ENCODE measurements around the gene ZNF500. TPM values are rescaled to one million over a fixed set of nuclear protein-coding genes. Genes with fewer than 3 reads are reported as not detected.

Gene ZNF500
- polyA plus RNA-seq, 2 of the 4 experiments (the other 2 are of a cell fraction): 4.6 to 6.7 TPM

DNA sequence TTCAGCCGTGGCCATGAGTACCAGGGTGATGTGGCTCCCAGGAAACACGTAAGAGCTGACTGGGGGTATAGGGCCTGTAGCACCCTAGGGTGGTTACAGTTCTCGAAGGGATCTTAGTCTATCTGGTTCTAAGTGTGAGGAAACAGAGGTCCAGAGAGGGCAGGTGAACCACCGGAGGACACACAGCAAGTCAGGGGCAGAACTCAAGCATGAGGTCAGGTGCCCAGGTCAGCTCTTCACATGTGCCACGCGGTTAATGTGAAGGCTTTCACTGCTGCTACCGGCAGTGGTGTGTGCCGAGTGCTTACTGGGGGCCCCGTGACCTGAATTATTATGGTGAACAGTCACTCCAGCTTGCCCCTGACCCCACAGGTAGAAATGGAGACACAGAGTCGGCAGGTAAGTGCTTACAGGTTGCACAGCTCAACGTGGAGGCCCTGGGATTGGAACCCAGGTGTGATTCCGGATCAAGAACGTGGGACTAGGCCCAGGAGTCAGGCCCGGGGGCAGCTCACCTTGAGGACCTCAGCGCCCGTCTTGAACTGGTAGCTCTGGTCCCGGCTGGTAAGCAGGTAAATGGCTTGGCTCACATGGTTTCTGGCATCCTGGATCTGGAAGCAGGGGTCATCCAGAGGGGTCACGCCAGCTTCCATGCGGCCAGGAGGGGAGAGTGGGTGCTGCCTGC, 32.4 kb upstream of the ZNF500 start:
- Histone ChIP-seq H3K4me2 (no peak overlapping the region), H3K4me3 (no peak overlapping the region), H3K27ac (no peak overlapping the region), H3K9me3 (no peaks in the 10 kb centered on the region), H3K4me1 (peaks cover 17% of the 10 kb centered on the region)
- 86% methylated on average over 19 of the region's 19 CpGs for WGBS (ENCODE audit: missing lambda C conversion rate)
- DNase-seq (ENCODE audit: low read depth in 1 of 2, low spot score in 1 of 2) (no peak), FAIRE-seq (no peak), ATAC-seq (no peak)
- CTCF ChIA-PET: interaction anchor here (1.4 kb wide), 2 partner anchors 10 to 157 kb away, joined by 5 read pairs; no protein-coding TSS in a partner anchor
- TF ChIP-seq ZFP36 (IDR thresholded peaks at IDR 0.05; ENCODE audit: borderline replicate concordance, partially characterized antibody) (peak; percentile 49), POLR2A (IDR thresholded peaks at IDR 0.05; ENCODE audit: low read length) (no peak)
- POLR2A ChIA-PET: no interaction called here

- Histone ChIP-seq H3K4me3 (no peak overlapping the region), H3K4me2 (no peak overlapping the region), H3K4me1 (peaks cover 14% of the 10 kb centered on the region), H3K27ac (no peak overlapping the region), H3K9me3 (no peaks in the 10 kb centered on the region)
- ChIA-PET CTCF (interaction anchor here (1.0 to 1.4 kb wide), 3 partner anchors 11 to 158 kb away, joined by 4 to 5 read pairs (median 5); no protein-coding TSS in a partner anchor), POLR2A (no interaction called here)
- ATAC-seq: no peak
- FAIRE-seq: no peak
- TF ChIP-seq RNF2 (IDR thresholded peaks at IDR 0.05; ENCODE audit: borderline replicate concordance, low read depth): no peak
- TF ChIP-seq NR3C1 (IDR thresholded peaks at IDR 0.05): no peak
- TF ChIP-seq EHF (CRISPR knock-in tag; IDR thresholded peaks at IDR 0.05): no peak
- no peak for TF ChIP-seq MYC (IDR thresholded peaks at IDR 0.05; ENCODE audit: borderline replicate concordance, low read length)
- WGBS (ENCODE audit: missing lambda C conversion rate): 89% methylated on average over 15 of the region's 16 CpGs
- no peak for DNase-seq (ENCODE audit: low read depth in 1 of 2, low spot score in 1 of 2)
Observed at GRCh38 chr16:4798456-4798855, 31.5 kb upstream of the ZNF500 start.

DNA sequence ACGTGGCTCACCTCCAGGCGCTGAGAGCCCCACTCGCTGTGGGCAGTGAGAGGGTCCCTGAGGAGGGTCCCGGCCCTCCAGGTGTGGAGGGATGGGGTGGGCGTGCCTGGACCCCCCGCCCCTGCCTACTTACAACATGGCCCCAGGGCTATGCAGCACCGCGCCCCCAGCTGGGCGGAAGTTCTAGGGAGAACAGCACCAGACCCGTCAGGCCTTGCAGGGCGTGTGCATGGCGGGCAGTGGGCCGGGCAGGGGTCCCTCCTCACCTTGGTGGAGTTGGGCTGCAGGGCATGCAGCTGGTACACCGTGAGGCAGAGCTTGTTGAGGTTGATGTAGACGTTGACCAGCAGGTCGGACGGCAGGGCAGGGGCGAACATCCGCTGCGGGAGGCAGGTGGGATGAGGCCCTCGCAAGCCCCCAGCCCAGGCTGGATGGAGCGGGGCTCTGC, 30.9 kb upstream of the ZNF500 start:
- H3K4me2 ChIP-seq: no peak overlapping the region
- CTCF ChIA-PET: interaction anchor here (1.0 kb wide), 1 partner anchor 12 kb away, joined by 4 read pairs; no protein-coding TSS in a partner anchor
- no peak for TF ChIP-seq BHLHE40 (IDR thresholded peaks at IDR 0.05; ENCODE audit: low read depth, low read length)
- ATAC-seq (no peak), FAIRE-seq (no peak), DNase-seq (ENCODE audit: low read depth in 1 of 2, low spot score in 1 of 2) (no peak)
- WGBS (ENCODE audit: missing lambda C conversion rate): 92% methylated on average over 12 of the region's 22 CpGs
- H3K27ac ChIP-seq: no peak overlapping the region
- no peak overlapping the region for H3K4me3 ChIP-seq
- POLR2A ChIA-PET: no interaction called here
- no peaks in the 10 kb centered on the region for H3K9me3 ChIP-seq
- peaks cover 10% of the 10 kb centered on the region for H3K4me1 ChIP-seq

DNA sequence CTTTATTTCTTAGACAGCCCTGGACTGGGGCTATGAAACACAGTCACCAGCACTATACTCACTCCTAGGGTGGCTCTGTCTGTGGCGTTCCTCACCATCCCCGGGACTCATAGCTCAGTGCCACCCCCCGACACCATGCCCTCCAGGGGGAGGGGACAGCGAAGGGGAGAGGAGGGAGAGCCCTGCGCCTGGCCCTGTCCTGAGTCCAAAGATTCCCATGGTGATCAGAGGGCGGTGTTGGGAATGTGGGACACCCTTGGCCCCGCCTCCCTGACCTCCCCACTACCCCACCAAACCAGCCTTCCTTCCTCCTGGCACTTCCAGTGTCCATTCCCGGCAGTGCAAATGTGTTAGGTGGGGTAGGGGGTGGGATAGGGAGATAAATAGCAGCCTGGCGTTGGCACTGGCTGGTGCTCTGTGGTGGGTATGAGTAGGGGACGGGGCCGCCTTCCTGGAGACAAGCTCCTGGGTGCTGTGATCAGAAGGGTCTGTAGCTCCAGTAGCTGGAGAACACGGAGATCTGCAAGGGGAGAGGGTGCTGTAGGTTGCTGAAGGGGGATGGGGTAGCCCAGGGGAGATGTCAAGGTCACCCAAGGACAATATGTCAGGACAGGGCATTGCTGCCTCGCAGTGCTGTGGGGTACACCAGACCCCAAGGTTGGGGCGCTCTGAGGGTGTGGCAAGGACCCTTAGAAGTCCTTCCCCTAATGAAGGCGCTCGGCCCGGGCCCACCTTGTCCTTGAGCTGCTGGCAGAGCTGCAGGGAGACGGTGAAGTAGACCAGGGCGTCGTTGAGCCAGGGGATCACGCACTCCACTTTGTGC, 30.2 kb upstream of the ZNF500 start:
- CTCF ChIA-PET: interaction anchor here (0.6 to 1.0 kb wide), 2 partner anchors 12 to 25 kb away, joined by 3 to 4 read pairs; no protein-coding TSS in a partner anchor
- ATAC-seq: no peak
- peaks cover 10% of the 10 kb centered on the region for H3K4me1 ChIP-seq
- H3K4me3 ChIP-seq: no peak overlapping the region
- WGBS (ENCODE audit: missing lambda C conversion rate): 84% methylated on average over 21 of the region's 21 CpGs
- DNase-seq (ENCODE audit: low read depth in 1 of 2, low spot score in 1 of 2): no peak
- no peak overlapping the region for H3K27ac ChIP-seq
- H3K4me2 ChIP-seq: no peak overlapping the region
- TF ChIP-seq PHF8 (IDR thresholded peaks at IDR 0.05; ENCODE audit: borderline replicate concordance, low read depth) (no peak), RCOR1 (IDR thresholded peaks at IDR 0.05; ENCODE audit: low read depth, low read length) (no peak), FOSL2 (IDR thresholded peaks at IDR 0.05) (no peak), FOSL2 (CRISPR knock-in tag; IDR thresholded peaks at IDR 0.05) (no peak), EHMT2 (IDR thresholded peaks at IDR 0.05; ENCODE audit: low read depth) (no peak), BHLHE40 (IDR thresholded peaks at IDR 0.05; ENCODE audit: low read depth, low read length) (no peak), HDAC2 (IDR thresholded peaks at IDR 0.05) (no peak), E2F6 (IDR thresholded peaks at IDR 0.05; ENCODE audit: borderline replicate concordance, low read depth) (no peak), TP53 (CRISPR knock-in tag; IDR thresholded peaks at IDR 0.05) (no peak), EP300 (IDR thresholded peaks at IDR 0.05) (no peak), RFX5 (IDR thresholded peaks at IDR 0.05) (no peak), KDM1A (IDR thresholded peaks at IDR 0.05; ENCODE audit: low read depth) (no peak), ZC3H11A (IDR thresholded peaks at IDR 0.05) (no peak), FOXS1 (CRISPR knock-in tag; IDR thresholded peaks at IDR 0.05) (no peak), SREBF2 (IDR thresholded peaks at IDR 0.05) (no peak), ZNF302 (CRISPR knock-in tag; IDR thresholded peaks at IDR 0.05) (no peak), FOSB (CRISPR knock-in tag; IDR thresholded peaks at IDR 0.05) (no peak), MAZ (IDR thresholded peaks at IDR 0.05; ENCODE audit: borderline replicate concordance, low read depth, low read length) (no peak)
- TF ChIP-seq, protein P1, sequence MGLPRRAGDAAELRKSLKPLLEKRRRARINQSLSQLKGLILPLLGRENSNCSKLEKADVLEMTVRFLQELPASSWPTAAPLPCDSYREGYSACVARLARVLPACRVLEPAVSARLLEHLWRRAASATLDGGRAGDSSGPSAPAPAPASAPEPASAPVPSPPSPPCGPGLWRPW (IDR thresholded peaks at IDR 0.05): no peak
- TF ChIP-seq, protein P2, sequence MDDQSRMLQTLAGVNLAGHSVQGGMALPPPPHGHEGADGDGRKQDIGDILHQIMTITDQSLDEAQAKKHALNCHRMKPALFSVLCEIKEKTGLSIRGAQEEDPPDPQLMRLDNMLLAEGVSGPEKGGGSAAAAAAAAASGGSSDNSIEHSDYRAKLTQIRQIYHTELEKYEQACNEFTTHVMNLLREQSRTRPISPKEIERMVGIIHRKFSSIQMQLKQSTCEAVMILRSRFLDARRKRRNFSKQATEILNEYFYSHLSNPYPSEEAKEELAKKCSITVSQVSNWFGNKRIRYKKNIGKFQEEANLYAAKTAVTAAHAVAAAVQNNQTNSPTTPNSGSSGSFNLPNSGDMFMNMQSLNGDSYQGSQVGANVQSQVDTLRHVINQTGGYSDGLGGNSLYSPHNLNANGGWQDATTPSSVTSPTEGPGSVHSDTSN (IDR thresholded peaks at IDR 0.05): no peak
- TF ChIP-seq, protein P3, sequence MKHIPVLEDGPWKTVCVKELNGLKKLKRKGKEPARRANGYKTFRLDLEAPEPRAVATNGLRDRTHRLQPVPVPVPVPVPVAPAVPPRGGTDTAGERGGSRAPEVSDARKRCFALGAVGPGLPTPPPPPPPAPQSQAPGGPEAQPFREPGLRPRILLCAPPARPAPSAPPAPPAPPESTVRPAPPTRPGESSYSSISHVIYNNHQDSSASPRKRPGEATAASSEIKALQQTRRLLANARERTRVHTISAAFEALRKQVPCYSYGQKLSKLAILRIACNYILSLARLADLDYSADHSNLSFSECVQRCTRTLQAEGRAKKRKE (CRISPR knock-in tag; IDR thresholded peaks at IDR 0.05; ENCODE audit: low read depth): no peak
- no peak for FAIRE-seq
- H3K9me3 ChIP-seq: no peaks in the 10 kb centered on the region
- POLR2A ChIA-PET: interaction anchor here (1.7 kb wide), 1 partner anchor 29 kb away, joined by 4 read pairs; no protein-coding TSS in a partner anchor

Measured in A549 (cell line).